Gastroesophageal sphincter (tissue), 3 donors: ENCODE data around the gene MYH7.

Experiments
- POLR2A ChIP-seq, 2 donors: fragments of 450-650 bp; IDR thresholded peaks; one replicate each; pipeline ENCODE4 v1.6.1; 2017; ENCODE audit warnings: antibody characterized with exemption in 2 of 2, mild to moderate bottlenecking in 2 of 2, moderate library complexity in 1 of 2
- TF ChIP-seq, protein P1 (sequence below), 4 experiments: fragments of 200-600 bp in 2 of 4; fragments of 450-650 bp in 2 of 4; sonication (generic) in 1 of 4; IDR thresholded peaks; one replicate each; pipeline ENCODE4 v1.5.1; 2017 to 2019; ENCODE audit warnings: antibody characterized with exemption in 4 of 4, mild to moderate bottlenecking in 2 of 4, moderate library complexity in 2 of 4

DNA sequence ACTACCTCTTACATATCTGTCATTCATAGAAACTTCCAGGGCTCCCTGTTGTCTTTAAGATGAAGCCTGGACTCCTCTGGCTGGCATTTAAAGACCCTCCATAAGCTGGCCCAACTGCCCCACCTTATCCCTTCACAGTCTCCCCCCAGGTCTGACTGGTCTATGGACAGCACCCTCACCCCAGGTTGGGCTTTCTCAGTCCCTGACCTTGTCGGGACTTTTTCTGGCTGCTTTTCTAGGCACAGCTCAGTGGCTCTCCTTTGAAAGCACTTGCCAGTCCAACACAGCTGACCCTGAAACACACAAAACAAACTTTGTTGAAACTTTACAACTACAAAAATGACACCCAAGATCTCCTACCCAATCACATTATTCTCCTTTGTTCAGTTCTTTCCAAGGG lies 13.9 kb upstream of the MYH7 start:
- TF ChIP-seq, protein P1, sequence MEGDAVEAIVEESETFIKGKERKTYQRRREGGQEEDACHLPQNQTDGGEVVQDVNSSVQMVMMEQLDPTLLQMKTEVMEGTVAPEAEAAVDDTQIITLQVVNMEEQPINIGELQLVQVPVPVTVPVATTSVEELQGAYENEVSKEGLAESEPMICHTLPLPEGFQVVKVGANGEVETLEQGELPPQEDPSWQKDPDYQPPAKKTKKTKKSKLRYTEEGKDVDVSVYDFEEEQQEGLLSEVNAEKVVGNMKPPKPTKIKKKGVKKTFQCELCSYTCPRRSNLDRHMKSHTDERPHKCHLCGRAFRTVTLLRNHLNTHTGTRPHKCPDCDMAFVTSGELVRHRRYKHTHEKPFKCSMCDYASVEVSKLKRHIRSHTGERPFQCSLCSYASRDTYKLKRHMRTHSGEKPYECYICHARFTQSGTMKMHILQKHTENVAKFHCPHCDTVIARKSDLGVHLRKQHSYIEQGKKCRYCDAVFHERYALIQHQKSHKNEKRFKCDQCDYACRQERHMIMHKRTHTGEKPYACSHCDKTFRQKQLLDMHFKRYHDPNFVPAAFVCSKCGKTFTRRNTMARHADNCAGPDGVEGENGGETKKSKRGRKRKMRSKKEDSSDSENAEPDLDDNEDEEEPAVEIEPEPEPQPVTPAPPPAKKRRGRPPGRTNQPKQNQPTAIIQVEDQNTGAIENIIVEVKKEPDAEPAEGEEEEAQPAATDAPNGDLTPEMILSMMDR (IDR thresholded peaks at IDR 0.05): no peak
- TF ChIP-seq POLR2A (IDR thresholded peaks at IDR 0.05): no peak
